Liver (tissue), 9 donors: ENCODE measurements around the gene HK2. TPM values are rescaled to one million over a fixed set of nuclear protein-coding genes. Genes with fewer than 3 reads are reported as not detected.
A peak's percentile ranks its signal among the peaks of the same experiment; 100 is the strongest.

Source experiments
- DNase-seq: peaks from one replicate; pipeline ENCODE4 v3.0.0-alpha.2; 2017; ENCODE audit warnings: low spot score
- H3K27ac ChIP-seq, 2 donors: one replicate each; pipeline ENCODE4 v1.7.0; 2013; ENCODE audit warnings: inconsistent platforms in 2 of 2, low read length in 2 of 2, control low read depth in 1 of 2, low read depth in 1 of 2, mild to moderate bottlenecking in 1 of 2
- H3K27me3 ChIP-seq, 4 donors: one replicate each; pipeline versions ENCODE4 v1.6.1 to v1.7.0; 2013; ENCODE audit warnings: low read length in 3 of 4, inconsistent platforms in 1 of 4, mild to moderate bottlenecking in 1 of 4, moderate library complexity in 1 of 4; ENCODE audit not compliant: control insufficient read depth in 4 of 4, insufficient read depth in 4 of 4
- H3K36me3 ChIP-seq, 4 donors: one replicate each; pipeline versions ENCODE4 v1.6.1 to v1.7.0; 2013; ENCODE audit warnings: low read length in 3 of 4, mild to moderate bottlenecking in 3 of 4, low read depth in 1 of 4, moderate library complexity in 1 of 4; ENCODE audit not compliant: control insufficient read depth in 4 of 4, insufficient read depth in 3 of 4
- H3K4me1 ChIP-seq, 4 donors: one replicate each; pipeline versions ENCODE4 v1.6.1 to v1.7.0; 2013; ENCODE audit warnings: low read length in 3 of 4, mild to moderate bottlenecking in 3 of 4, moderate library complexity in 1 of 4; ENCODE audit not compliant: control insufficient read depth in 4 of 4, insufficient read depth in 4 of 4
- H3K4me3 ChIP-seq, 3 donors: one replicate each; pipeline versions ENCODE4 v1.6.1 to v1.7.0; 2013; ENCODE audit warnings: low read length in 3 of 3, control low read depth in 1 of 3, low read depth in 1 of 3, mild to moderate bottlenecking in 1 of 3
- H3K9ac ChIP-seq, 2 donors: one replicate each; pipeline ENCODE4 v1.7.0; 2013; ENCODE audit warnings: low read length in 2 of 2, mild to moderate bottlenecking in 2 of 2, moderate library complexity in 2 of 2, control low read depth in 1 of 2, low read depth in 1 of 2
- H3K9me3 ChIP-seq, 4 donors: one replicate each; pipeline versions ENCODE4 v1.6.1 to v1.7.0; 2013; ENCODE audit warnings: low read length in 3 of 4; ENCODE audit not compliant: control insufficient read depth in 4 of 4
- ATF3 ChIP-seq: IDR thresholded peaks from 2 replicates; pipeline ENCODE4 v1.6.1; 2016; ENCODE audit warnings: antibody characterized with exemption
- EGR1 ChIP-seq, 2 donors: IDR thresholded peaks; 2 replicates each; pipeline ENCODE4 v1.6.1; 2016 to 2018; ENCODE audit warnings: antibody characterized with exemption in 2 of 2, low read depth in 2 of 2
- FOXA1 ChIP-seq: IDR thresholded peaks from 2 replicates; pipeline ENCODE4 v1.6.1; 2016; ENCODE audit warnings: antibody characterized with exemption
- FOXA2 ChIP-seq: IDR thresholded peaks from 2 replicates; pipeline ENCODE4 v1.6.1; 2016; ENCODE audit warnings: antibody characterized with exemption
- GABPA ChIP-seq, 2 donors: IDR thresholded peaks in 1 of 2; conservative IDR thresholded peaks in 1 of 2; 2 replicates each; pipeline ENCODE4 v1.6.1; 2016; ENCODE audit warnings: antibody characterized with exemption in 2 of 2, mild to moderate bottlenecking in 1 of 2, moderate library complexity in 1 of 2
- HNF4A ChIP-seq, 2 donors: conservative IDR thresholded peaks; 2 replicates each; pipeline ENCODE4 v1.6.1; 2016; ENCODE audit warnings: antibody characterized with exemption in 2 of 2, mild to moderate bottlenecking in 2 of 2
- HNF4G ChIP-seq: IDR thresholded peaks from 2 replicates; pipeline ENCODE4 v1.6.1; 2016; ENCODE audit warnings: antibody characterized with exemption
- JUND ChIP-seq, 2 donors: IDR thresholded peaks; 2 replicates each; pipeline ENCODE4 v1.6.1; 2016; ENCODE audit warnings: antibody characterized with exemption in 2 of 2
- MAX ChIP-seq: IDR thresholded peaks from 2 replicates; pipeline ENCODE4 v1.6.1; 2016; ENCODE audit warnings: antibody characterized with exemption
- NR2F2 ChIP-seq: IDR thresholded peaks from 2 replicates; pipeline ENCODE4 v1.6.1; 2016; ENCODE audit warnings: antibody characterized with exemption
- RAD21 ChIP-seq, 2 donors: IDR thresholded peaks; 2 replicates each; pipeline ENCODE4 v1.6.1; 2016; ENCODE audit warnings: antibody characterized with exemption in 2 of 2, mild to moderate bottlenecking in 2 of 2
- REST ChIP-seq: IDR thresholded peaks from 2 replicates; pipeline ENCODE4 v1.6.1; 2016; ENCODE audit warnings: antibody characterized with exemption, mild to moderate bottlenecking
- RXRA ChIP-seq, 2 donors: IDR thresholded peaks; 2 replicates each; pipeline ENCODE4 v1.6.1; 2017 to 2018; ENCODE audit warnings: antibody characterized with exemption in 2 of 2, mild to moderate bottlenecking in 1 of 2
- SP1 ChIP-seq: IDR thresholded peaks from 2 replicates; pipeline ENCODE4 v1.6.1; 2018; ENCODE audit warnings: antibody characterized with exemption, mild to moderate bottlenecking
- TAF1 ChIP-seq: conservative IDR thresholded peaks from 2 replicates; pipeline ENCODE4 v1.6.1; 2016; ENCODE audit warnings: antibody characterized with exemption, mild to moderate bottlenecking
- YY1 ChIP-seq: IDR thresholded peaks from 2 replicates; pipeline ENCODE4 v1.6.1; 2016; ENCODE audit warnings: antibody characterized with exemption, mild to moderate bottlenecking
- ZBTB33 ChIP-seq: IDR thresholded peaks from 2 replicates; pipeline ENCODE4 v1.6.1; 2016; ENCODE audit warnings: antibody characterized with exemption
- WGBS: extraction: QIAGEN DNeasy Blood & Tissue Kit; methylation state at CpG from one replicate; pipeline ENCODE4 v1.1.7; 2013; 5-methylcytosine and 5-hydroxymethylcytosine counted together
- polyA plus RNA-seq, 2 donors: library from polyadenylated mRNA; stranded (reverse) in 1 of 2; unstranded in 1 of 2; fragments of 200-250 nt in 1 of 2; fragments of >200 nt in 1 of 2; fragmentation: Nextera tagmentation in 1 of 2; extraction: Ambion mirVana in 1 of 2; gene quantifications; one replicate each; pipeline versions ENCODE4 v1.2.1 to v1.2.3, GENCODE V29; 2013 to 2015
- total RNA-seq, 2 donors: library from RNA; depleted of rRNA; stranded (reverse); fragments of >200 nt; gene quantifications; one replicate each; pipeline ENCODE4 v1.2.3, GENCODE V29; 2014
- donor health status: healthy.
- donor health status: healthy.
- donor health status: healthy.
- donor health status: healthy.
- donor health status: healthy.

The HK2 gene
- total and polyA plus RNA-seq, 4 donors = 0.21 to 3.5 (median 1.0) TPM

GRCh38 chr2:74816540-74817303 is 17.2 kb upstream of the HK2 start:
- Histone ChIP-seq H3K4me3 (no peak overlapping the region), H3K4me1 (no peaks in the 10 kb centered on the region), H3K36me3 (no peaks in the 10 kb centered on the region), H3K27me3 (peaks cover 0 to 5% (median under 1%) of the 10 kb centered on the region in 4 donors), H3K9me3 (no peaks in the 10 kb centered on the region), H3K9ac (no peak overlapping the region), H3K27ac (peak overlapping the region; percentile 4 to 59)
- no peak for TF ChIP-seq SP1
- no peak for TF ChIP-seq TAF1
- TF ChIP-seq JUND (IDR thresholded peaks at IDR 0.05) = no peak
- TF ChIP-seq MAX = no peak
- no peak for TF ChIP-seq RAD21 (IDR thresholded peaks at IDR 0.05)
- no peak for TF ChIP-seq HNF4A (conservative IDR thresholded peaks at IDR 0.05)
- TF ChIP-seq REST = no peak
- TF ChIP-seq FOXA2 = no peak
- no peak for TF ChIP-seq HNF4G
- TF ChIP-seq FOXA1 = no peak
- TF ChIP-seq EGR1 (IDR thresholded peaks at IDR 0.05; ENCODE audit: low read depth in 2 of 2) = no peak
- TF ChIP-seq YY1 = no peak
- no peak for TF ChIP-seq RXRA (IDR thresholded peaks at IDR 0.05)
- DNase-seq = no peak
- WGBS = 17% methylated on average over 7 of the region's 7 CpGs

DNA sequence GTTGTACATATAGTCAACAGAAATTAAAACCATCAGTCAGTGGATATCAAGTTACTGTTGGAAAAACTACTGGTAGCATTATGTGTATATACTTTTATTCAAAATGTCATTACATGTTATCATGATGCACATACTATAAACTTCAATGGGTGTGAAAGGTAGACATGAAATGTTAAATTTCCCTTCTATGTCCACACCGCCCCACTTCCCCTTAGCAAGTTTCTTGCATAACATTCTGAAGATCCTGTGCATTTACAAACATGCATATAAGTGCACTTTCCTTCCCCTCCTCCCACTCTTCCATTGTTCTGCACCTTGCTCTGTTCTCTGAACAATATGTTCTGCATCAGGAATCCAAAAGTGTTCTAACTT is 16.6 kb upstream of the HK2 start:
- Histone ChIP-seq H3K36me3 (no peaks in the 10 kb centered on the region), H3K9me3 (no peaks in the 10 kb centered on the region), H3K4me3 (no peak overlapping the region), H3K9ac (no peak overlapping the region), H3K4me1 (no peaks in the 10 kb centered on the region), H3K27me3 (peaks cover 0 to 5% (median under 1%) of the 10 kb centered on the region in 4 donors), H3K27ac (no peak overlapping the region)
- DNase-seq = no peak
- WGBS = 89% methylated on average over 1 of the region's 1 CpG
- TF ChIP-seq GABPA (IDR thresholded peaks at IDR 0.05 in 1 of 2, conservative IDR thresholded peaks at IDR 0.05 in 1 of 2) (no peak), ZBTB33 (no peak), MAX (no peak), HNF4G (no peak), TAF1 (no peak), EGR1 (IDR thresholded peaks at IDR 0.05; ENCODE audit: low read depth in 2 of 2) (no peak), YY1 (no peak), RXRA (IDR thresholded peaks at IDR 0.05) (no peak), FOXA2 (no peak), NR2F2 (no peak), RAD21 (IDR thresholded peaks at IDR 0.05) (no peak), ATF3 (no peak)
